ENCODE measurements around the gene BMP6.

BMP6 gene

GRCh38 chr6:7900621-7901020 lies 174.7 kb downstream of the BMP6 start:
- peaks cover 60% of the 10 kb centered on the region for H3K79me1 ChIP-seq (replicated peaks; ENCODE audit: low read length, poor library complexity, severe bottlenecking)
- WGBS = 88% methylated on average over 2 of the region's 2 CpGs

GRCh38 chr6:7901056-7901455 lies 175.2 kb downstream of the BMP6 start:
- Histone ChIP-seq H2AFZ (ENCODE audit: low read depth, low read length) (no peak overlapping the region), H3K4me3 (ENCODE audit: insufficient read depth in 1 of 2, low read depth in 1 of 2, low read length in 2 of 2) (no peak overlapping the region), H3K4me1 (ENCODE audit: control insufficient read depth, insufficient read depth, low read depth, low read length) (peaks cover 12% of the 10 kb centered on the region), H4K91ac (ENCODE audit: low read length) (no peak overlapping the region), H3K14ac (ENCODE audit: low read length in 2 of 2) (no peak overlapping the region), H2BK15ac (ENCODE audit: low read depth, poor library complexity, severe bottlenecking) (peak overlapping the region; percentile 44), H2BK5ac (ENCODE audit: low read depth, low read length, poor library complexity, severe bottlenecking) (no peak overlapping the region), H3K36me3 (ENCODE audit: control insufficient read depth in 1 of 2, insufficient read depth in 2 of 2, low read depth in 1 of 2, low read length in 2 of 2) (peaks cover 52 to 86% of the 10 kb centered on the region in 2 experiments), H3K27ac (ENCODE audit: low read length, poor library complexity, severe bottlenecking) (no peak overlapping the region), H3K27me3 (ENCODE audit: control insufficient read depth in 1 of 2, insufficient read depth in 1 of 2, low read length in 2 of 2) (no peaks in the 10 kb centered on the region), H3K79me1 (replicated peaks; ENCODE audit: low read length, poor library complexity, severe bottlenecking) (peaks cover 55% of the 10 kb centered on the region), H3K18ac (ENCODE audit: low read depth in 1 of 2, low read length in 2 of 2) (no peak overlapping the region), H3K4me2 (ENCODE audit: low read length, poor library complexity, severe bottlenecking) (no peak overlapping the region), H2BK12ac (ENCODE audit: low read length in 2 of 2) (no peak overlapping the region), H3K9me3 (ENCODE audit: control insufficient read depth, low read length) (no peaks in the 10 kb centered on the region), H3K9ac (ENCODE audit: low read length) (no peak overlapping the region), H2BK120ac (ENCODE audit: low read depth, low read length) (no peak overlapping the region), H3K23ac (ENCODE audit: low read length in 2 of 2) (no peak overlapping the region), H2AK5ac (ENCODE audit: low read length, severe bottlenecking) (no peak overlapping the region), H3K4ac (ENCODE audit: low read depth in 1 of 2, low read length in 2 of 2) (no peak overlapping the region), H4K8ac (ENCODE audit: low read length) (no peak overlapping the region)
- no peak for DNase-seq
- WGBS = 98% methylated on average over 8 of the region's 9 CpGs

More at GRCh38 chr6:7900621-7901020, 174.7 kb downstream of the BMP6 start:
- Histone ChIP-seq H2BK12ac (ENCODE audit: low read length in 2 of 2) (no peak overlapping the region), H3K9ac (ENCODE audit: low read length) (no peak overlapping the region), H4K8ac (ENCODE audit: low read length) (no peak overlapping the region), H3K4ac (ENCODE audit: low read depth in 1 of 2, low read length in 2 of 2) (no peak overlapping the region), H3K4me2 (ENCODE audit: low read length, poor library complexity, severe bottlenecking) (no peak overlapping the region), H3K4me3 (ENCODE audit: insufficient read depth in 1 of 2, low read depth in 1 of 2, low read length in 2 of 2) (no peak overlapping the region), H4K91ac (ENCODE audit: low read length) (no peak overlapping the region), H3K4me1 (ENCODE audit: control insufficient read depth, insufficient read depth, low read depth, low read length) (peaks cover 12% of the 10 kb centered on the region), H2BK15ac (ENCODE audit: low read depth, poor library complexity, severe bottlenecking) (no peak overlapping the region), H3K9me3 (ENCODE audit: control insufficient read depth, low read length) (no peaks in the 10 kb centered on the region), H3K27ac (ENCODE audit: low read length, poor library complexity, severe bottlenecking) (no peak overlapping the region), H3K23ac (ENCODE audit: low read length in 2 of 2) (no peak overlapping the region), H2BK120ac (ENCODE audit: low read depth, low read length) (no peak overlapping the region), H3K18ac (ENCODE audit: low read depth in 1 of 2, low read length in 2 of 2) (no peak overlapping the region), H3K14ac (ENCODE audit: low read length in 2 of 2) (no peak overlapping the region), H2BK5ac (ENCODE audit: low read depth, low read length, poor library complexity, severe bottlenecking) (no peak overlapping the region), H2AFZ (ENCODE audit: low read depth, low read length) (no peak overlapping the region), H2AK5ac (ENCODE audit: low read length, severe bottlenecking) (no peak overlapping the region), H3K36me3 (ENCODE audit: control insufficient read depth in 1 of 2, insufficient read depth in 2 of 2, low read depth in 1 of 2, low read length in 2 of 2) (peaks cover 54 to 90% of the 10 kb centered on the region in 2 experiments), H3K27me3 (ENCODE audit: control insufficient read depth in 1 of 2, insufficient read depth in 1 of 2, low read length in 2 of 2) (no peaks in the 10 kb centered on the region)
- no peak for DNase-seq

GRCh38 chr6:7901780-7902179 lies 175.9 kb downstream of the BMP6 start:
- 93% methylated on average over 4 of the region's 4 CpGs for WGBS
- H2BK12ac ChIP-seq (ENCODE audit: low read length in 2 of 2) = no peak overlapping the region
- no peak overlapping the region for H3K27ac ChIP-seq (ENCODE audit: low read length, poor library complexity, severe bottlenecking)
- H2BK120ac ChIP-seq (ENCODE audit: low read depth, low read length) = no peak overlapping the region
- H3K79me1 ChIP-seq (replicated peaks; ENCODE audit: low read length, poor library complexity, severe bottlenecking) = peaks cover 53% of the 10 kb centered on the region
- H3K36me3 ChIP-seq (ENCODE audit: control insufficient read depth in 1 of 2, insufficient read depth in 2 of 2, low read depth in 1 of 2, low read length in 2 of 2) = peaks cover 48 to 79% of the 10 kb centered on the region in 2 experiments
- no peaks in the 10 kb centered on the region for H3K27me3 ChIP-seq (ENCODE audit: control insufficient read depth in 1 of 2, insufficient read depth in 1 of 2, low read length in 2 of 2)
- H3K9me3 ChIP-seq (ENCODE audit: control insufficient read depth, low read length) = no peaks in the 10 kb centered on the region
- no peak overlapping the region for H3K4me3 ChIP-seq (ENCODE audit: insufficient read depth in 1 of 2, low read depth in 1 of 2, low read length in 2 of 2)
- no peak overlapping the region for H2AFZ ChIP-seq (ENCODE audit: low read depth, low read length)
- H3K23ac ChIP-seq (ENCODE audit: low read length in 2 of 2) = no peak overlapping the region
- no peak overlapping the region for H3K4me2 ChIP-seq (ENCODE audit: low read length, poor library complexity, severe bottlenecking)
- H4K91ac ChIP-seq (ENCODE audit: low read length) = no peak overlapping the region
- H2AK5ac ChIP-seq (ENCODE audit: low read length, severe bottlenecking) = no peak overlapping the region
- DNase-seq = no peak
- H3K9ac ChIP-seq (ENCODE audit: low read length) = no peak overlapping the region
- H3K4me1 ChIP-seq (ENCODE audit: control insufficient read depth, insufficient read depth, low read depth, low read length) = peaks cover 12% of the 10 kb centered on the region
- H3K14ac ChIP-seq (ENCODE audit: low read length in 2 of 2) = no peak overlapping the region
- no peak overlapping the region for H2BK5ac ChIP-seq (ENCODE audit: low read depth, low read length, poor library complexity, severe bottlenecking)
- no peak overlapping the region for H2BK15ac ChIP-seq (ENCODE audit: low read depth, poor library complexity, severe bottlenecking)
- H4K8ac ChIP-seq (ENCODE audit: low read length) = no peak overlapping the region
- no peak overlapping the region for H3K4ac ChIP-seq (ENCODE audit: low read depth in 1 of 2, low read length in 2 of 2)
- no peak overlapping the region for H3K18ac ChIP-seq (ENCODE audit: low read depth in 1 of 2, low read length in 2 of 2)

- WGBS = 96% methylated on average over 8 of the region's 8 CpGs
- Histone ChIP-seq H2AK5ac (ENCODE audit: low read length, severe bottlenecking) (no peak overlapping the region), H3K4me1 (ENCODE audit: control insufficient read depth, insufficient read depth, low read depth, low read length) (peaks cover 13% of the 10 kb centered on the region)
Measured at GRCh38 chr6:7902221-7902620, 176.3 kb downstream of the BMP6 start.

More at GRCh38 chr6:7902221-7902620, 176.3 kb downstream of the BMP6 start:
- no peak overlapping the region for H4K91ac ChIP-seq (ENCODE audit: low read length)
- H2BK12ac ChIP-seq (ENCODE audit: low read length in 2 of 2) = no peak overlapping the region
- no peak overlapping the region for H2BK120ac ChIP-seq (ENCODE audit: low read depth, low read length)
- no peak overlapping the region for H4K8ac ChIP-seq (ENCODE audit: low read length)
- no peak overlapping the region for H2AFZ ChIP-seq (ENCODE audit: low read depth, low read length)
- H2BK5ac ChIP-seq (ENCODE audit: low read depth, low read length, poor library complexity, severe bottlenecking) = no peak overlapping the region
- H3K18ac ChIP-seq (ENCODE audit: low read depth in 1 of 2, low read length in 2 of 2) = no peak overlapping the region
- H2BK15ac ChIP-seq (ENCODE audit: low read depth, poor library complexity, severe bottlenecking) = no peak overlapping the region
- peaks cover 56% of the 10 kb centered on the region for H3K79me1 ChIP-seq (replicated peaks; ENCODE audit: low read length, poor library complexity, severe bottlenecking)
- H3K9ac ChIP-seq (ENCODE audit: low read length) = no peak overlapping the region
- no peak for DNase-seq
- no peaks in the 10 kb centered on the region for H3K27me3 ChIP-seq (ENCODE audit: control insufficient read depth in 1 of 2, insufficient read depth in 1 of 2, low read length in 2 of 2)
- no peak overlapping the region for H3K4me3 ChIP-seq (ENCODE audit: insufficient read depth in 1 of 2, low read depth in 1 of 2, low read length in 2 of 2)
- no peak overlapping the region for H3K4ac ChIP-seq (ENCODE audit: low read depth in 1 of 2, low read length in 2 of 2)
- peaks cover 48 to 75% of the 10 kb centered on the region in 2 experiments for H3K36me3 ChIP-seq (ENCODE audit: control insufficient read depth in 1 of 2, insufficient read depth in 2 of 2, low read depth in 1 of 2, low read length in 2 of 2)
- H3K4me2 ChIP-seq (ENCODE audit: low read length, poor library complexity, severe bottlenecking) = no peak overlapping the region
- H3K27ac ChIP-seq (ENCODE audit: low read length, poor library complexity, severe bottlenecking) = no peak overlapping the region
- H3K9me3 ChIP-seq (ENCODE audit: control insufficient read depth, low read length) = no peaks in the 10 kb centered on the region
- no peak overlapping the region for H3K14ac ChIP-seq (ENCODE audit: low read length in 2 of 2)
- no peak overlapping the region for H3K23ac ChIP-seq (ENCODE audit: low read length in 2 of 2)
